ENCODE results near the gene SLC4A5. TPM values are rescaled to one million over a fixed set of nuclear protein-coding genes. Genes with fewer than 3 reads are reported as not detected.

Gene SLC4A5
- polyA plus RNA-seq, 2 of the 4 experiments (the other 2 are of a cell fraction) = 0.50 to 1.1 TPM

DNA sequence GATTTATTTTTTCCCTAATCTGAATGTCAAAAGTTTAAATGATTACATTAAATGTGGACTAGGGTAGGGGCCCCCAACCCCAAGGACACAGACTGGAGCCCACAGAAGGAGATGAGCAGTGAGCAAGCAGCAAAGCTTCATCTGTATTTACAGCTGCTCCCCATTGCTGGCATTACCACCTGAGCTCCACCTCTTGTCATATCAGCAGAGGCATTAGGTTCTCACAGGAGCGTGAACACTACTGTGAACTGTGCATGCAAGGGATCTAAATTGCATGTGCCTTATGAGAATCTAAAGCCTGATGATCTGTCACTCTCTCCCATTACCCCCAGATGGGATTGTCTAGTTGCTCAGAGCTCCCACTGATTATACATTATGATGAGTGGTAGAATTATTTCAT lies 168.3 kb downstream of the SLC4A5 start:
- no peak overlapping the region for H3K4me3 ChIP-seq
- no peak for DNase-seq (ENCODE audit: low read depth in 1 of 2, low spot score in 1 of 2)
- TF ChIP-seq HEYL (CRISPR knock-in tag; IDR thresholded peaks at IDR 0.05) (no peak), RNF2 (IDR thresholded peaks at IDR 0.05; ENCODE audit: borderline replicate concordance, low read depth) (no peak), GATA3 (IDR thresholded peaks at IDR 0.05; ENCODE audit: borderline replicate concordance) (no peak), EHF (CRISPR knock-in tag; IDR thresholded peaks at IDR 0.05) (no peak), ZSCAN20 (CRISPR knock-in tag; IDR thresholded peaks at IDR 0.05) (no peak), HES2 (IDR thresholded peaks at IDR 0.05) (no peak), KDM5A (IDR thresholded peaks at IDR 0.05) (no peak), ZFP36 (IDR thresholded peaks at IDR 0.05; ENCODE audit: borderline replicate concordance, partially characterized antibody) (no peak), POLR2AphosphoS2 (conservative IDR thresholded peaks at IDR 0.05; ENCODE audit: low read length) (no peak), HOXB5 (CRISPR knock-in tag; IDR thresholded peaks at IDR 0.05) (no peak), CHD2 (IDR thresholded peaks at IDR 0.05; ENCODE audit: low read length, partially characterized antibody) (no peak), HOXB13 (CRISPR knock-in tag; IDR thresholded peaks at IDR 0.05; ENCODE audit: low read depth) (no peak), CEBPB (IDR thresholded peaks at IDR 0.05) (no peak), KDM1A (IDR thresholded peaks at IDR 0.05; ENCODE audit: low read depth) (no peak), CBX2 (IDR thresholded peaks at IDR 0.05; ENCODE audit: borderline replicate concordance, low read depth) (no peak)
- TF ChIP-seq, protein P1, sequence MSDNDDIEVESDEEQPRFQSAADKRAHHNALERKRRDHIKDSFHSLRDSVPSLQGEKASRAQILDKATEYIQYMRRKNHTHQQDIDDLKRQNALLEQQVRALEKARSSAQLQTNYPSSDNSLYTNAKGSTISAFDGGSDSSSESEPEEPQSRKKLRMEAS (IDR thresholded peaks at IDR 0.05) = no peak
- TF ChIP-seq, protein P2, sequence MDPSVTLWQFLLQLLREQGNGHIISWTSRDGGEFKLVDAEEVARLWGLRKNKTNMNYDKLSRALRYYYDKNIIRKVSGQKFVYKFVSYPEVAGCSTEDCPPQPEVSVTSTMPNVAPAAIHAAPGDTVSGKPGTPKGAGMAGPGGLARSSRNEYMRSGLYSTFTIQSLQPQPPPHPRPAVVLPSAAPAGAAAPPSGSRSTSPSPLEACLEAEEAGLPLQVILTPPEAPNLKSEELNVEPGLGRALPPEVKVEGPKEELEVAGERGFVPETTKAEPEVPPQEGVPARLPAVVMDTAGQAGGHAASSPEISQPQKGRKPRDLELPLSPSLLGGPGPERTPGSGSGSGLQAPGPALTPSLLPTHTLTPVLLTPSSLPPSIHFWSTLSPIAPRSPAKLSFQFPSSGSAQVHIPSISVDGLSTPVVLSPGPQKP (IDR thresholded peaks at IDR 0.05; ENCODE audit: low read depth, low read length) = no peak
- H3K27ac ChIP-seq = no peak overlapping the region
- no peak for FAIRE-seq
- no peak for ATAC-seq
- H3K4me1 ChIP-seq = peaks cover 12% of the 10 kb centered on the region; the same call in 2 of the 3 replicates
- POLR2A ChIA-PET = no interaction called here
- WGBS (ENCODE audit: missing lambda C conversion rate) = 95% methylated on average over 1 of the region's 1 CpG
- H3K4me2 ChIP-seq = no peak overlapping the region
- H3K9me3 ChIP-seq = no peaks in the 10 kb centered on the region
- CTCF ChIA-PET = interaction anchor here (1.1 kb wide), 1 partner anchor 18 kb away, joined by 4 read pairs; no protein-coding TSS in a partner anchor

GRCh38 chr2:74168739-74169138 lies 174.5 kb downstream of the SLC4A5 start:
- H3K4me2 ChIP-seq = no peak overlapping the region
- ChIA-PET CTCF (interaction anchor here (1.0 to 12.4 kb wide), 4 partner anchors 10 to 166 kb away, joined by 3 to 100 read pairs (median 16); partner anchors contain the start of genes BOLA3 and MOB1A), POLR2A (no interaction called here)
- no peaks in the 10 kb centered on the region for H3K4me1 ChIP-seq
- TF ChIP-seq, protein P3, sequence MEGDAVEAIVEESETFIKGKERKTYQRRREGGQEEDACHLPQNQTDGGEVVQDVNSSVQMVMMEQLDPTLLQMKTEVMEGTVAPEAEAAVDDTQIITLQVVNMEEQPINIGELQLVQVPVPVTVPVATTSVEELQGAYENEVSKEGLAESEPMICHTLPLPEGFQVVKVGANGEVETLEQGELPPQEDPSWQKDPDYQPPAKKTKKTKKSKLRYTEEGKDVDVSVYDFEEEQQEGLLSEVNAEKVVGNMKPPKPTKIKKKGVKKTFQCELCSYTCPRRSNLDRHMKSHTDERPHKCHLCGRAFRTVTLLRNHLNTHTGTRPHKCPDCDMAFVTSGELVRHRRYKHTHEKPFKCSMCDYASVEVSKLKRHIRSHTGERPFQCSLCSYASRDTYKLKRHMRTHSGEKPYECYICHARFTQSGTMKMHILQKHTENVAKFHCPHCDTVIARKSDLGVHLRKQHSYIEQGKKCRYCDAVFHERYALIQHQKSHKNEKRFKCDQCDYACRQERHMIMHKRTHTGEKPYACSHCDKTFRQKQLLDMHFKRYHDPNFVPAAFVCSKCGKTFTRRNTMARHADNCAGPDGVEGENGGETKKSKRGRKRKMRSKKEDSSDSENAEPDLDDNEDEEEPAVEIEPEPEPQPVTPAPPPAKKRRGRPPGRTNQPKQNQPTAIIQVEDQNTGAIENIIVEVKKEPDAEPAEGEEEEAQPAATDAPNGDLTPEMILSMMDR (IDR thresholded peaks at IDR 0.05) = no peak
- H3K27ac ChIP-seq = no peak overlapping the region
- peaks cover 2% of the 10 kb centered on the region; the same call in 1 of the 3 replicates for H3K9me3 ChIP-seq
- H3K4me3 ChIP-seq = no peak overlapping the region
- WGBS (ENCODE audit: missing lambda C conversion rate) = 87% methylated on average over 2 of the region's 2 CpGs
- no peak for ATAC-seq
- FAIRE-seq = no peak
- no peak for DNase-seq (ENCODE audit: low read depth in 1 of 2, low spot score in 1 of 2)

Small RNA genes within 50 kb of the gene (small RNA-seq; reads per million reads assigned to genes)
- gene RNU6-542P (0 reads per million in 6 experiments), gene TAF13P2 (0 reads per million in 6 experiments)

Other genes starting within 250 kb of the SLC4A5 start
- 93.9 and 136 TPM in 2 replicates for gene BOLA3, start 195.5 kb downstream of the SLC4A5 start, polyA plus RNA-seq (2011; rRNA removed)
- gene BOLA3, start 195.5 kb downstream of the SLC4A5 start, polyA plus RNA-seq (2017; fragmentation: RNase III; extraction: RNeasy Plus Mini Kit Qiagen cat#74134 plus additional on column Dnase treatment) = 125 to 145 TPM (median 139 TPM) in 3 replicates
- 108 and 118 TPM in 2 replicates for gene MOB1A, start 164.5 kb downstream of the SLC4A5 start, polyA plus RNA-seq (2011; rRNA removed)
- 65.5 to 72.6 TPM (median 71.8 TPM) in 3 replicates for gene MOB1A, start 164.5 kb downstream of the SLC4A5 start, polyA plus RNA-seq (2017; fragmentation: RNase III; extraction: RNeasy Plus Mini Kit Qiagen cat#74134 plus additional on column Dnase treatment)
- gene MTHFD2, start 144.8 kb downstream of the SLC4A5 start, polyA plus RNA-seq (2011; rRNA removed) = 429 and 608 TPM in 2 replicates
- gene MTHFD2, start 144.8 kb downstream of the SLC4A5 start, polyA plus RNA-seq (2017; fragmentation: RNase III; extraction: RNeasy Plus Mini Kit Qiagen cat#74134 plus additional on column Dnase treatment) = 149 to 188 TPM (median 153 TPM) in 3 replicates
- gene DCTN1, start 36.9 kb upstream of the SLC4A5 start, polyA plus RNA-seq (2011; rRNA removed) = 95.1 and 99.1 TPM in 2 replicates
- 104 to 107 TPM (median 106 TPM) in 3 replicates for gene DCTN1, start 36.9 kb upstream of the SLC4A5 start, polyA plus RNA-seq (2017; fragmentation: RNase III; extraction: RNeasy Plus Mini Kit Qiagen cat#74134 plus additional on column Dnase treatment)
- gene C2orf81, start 78.2 kb upstream of the SLC4A5 start, polyA plus RNA-seq (2011; rRNA removed) = 0.88 and 1.6 TPM in 2 replicates
- gene C2orf81, start 78.2 kb upstream of the SLC4A5 start, polyA plus RNA-seq (2017; fragmentation: RNase III; extraction: RNeasy Plus Mini Kit Qiagen cat#74134 plus additional on column Dnase treatment) = 1.9 to 2.4 TPM (median 2.0 TPM) in 3 replicates
- gene WDR54, start 78.3 kb upstream of the SLC4A5 start, polyA plus RNA-seq (2011; rRNA removed) = 47.4 and 59.1 TPM in 2 replicates
- gene WDR54, start 78.3 kb upstream of the SLC4A5 start, polyA plus RNA-seq (2017; fragmentation: RNase III; extraction: RNeasy Plus Mini Kit Qiagen cat#74134 plus additional on column Dnase treatment) = 59.4 to 68.5 TPM (median 62.5 TPM) in 3 replicates
- 15.1 and 15.9 TPM in 2 replicates for gene RTKN, start 98.5 kb upstream of the SLC4A5 start, polyA plus RNA-seq (2011; rRNA removed)
- gene RTKN, start 98.5 kb upstream of the SLC4A5 start, polyA plus RNA-seq (2017; fragmentation: RNase III; extraction: RNeasy Plus Mini Kit Qiagen cat#74134 plus additional on column Dnase treatment) = 15.6 to 21.2 TPM (median 20.1 TPM) in 3 replicates
- gene INO80B, start 111.7 kb upstream of the SLC4A5 start, polyA plus RNA-seq (2011; rRNA removed) = 15.5 and 19.9 TPM in 2 replicates
- 66.8 to 74.6 TPM (median 74.3 TPM) in 3 replicates for gene INO80B, start 111.7 kb upstream of the SLC4A5 start, polyA plus RNA-seq (2017; fragmentation: RNase III; extraction: RNeasy Plus Mini Kit Qiagen cat#74134 plus additional on column Dnase treatment)
- 62.6 and 86.3 TPM in 2 replicates for gene WBP1, start 115.0 kb upstream of the SLC4A5 start, polyA plus RNA-seq (2011; rRNA removed)
- 49.1 to 67.0 TPM (median 59.0 TPM) in 3 replicates for gene WBP1, start 115.0 kb upstream of the SLC4A5 start, polyA plus RNA-seq (2017; fragmentation: RNase III; extraction: RNeasy Plus Mini Kit Qiagen cat#74134 plus additional on column Dnase treatment)
- 35.3 and 42.0 TPM in 2 replicates for gene MOGS, start 122.0 kb upstream of the SLC4A5 start, polyA plus RNA-seq (2011; rRNA removed)
- 30.6 to 34.5 TPM (median 34.1 TPM) in 3 replicates for gene MOGS, start 122.0 kb upstream of the SLC4A5 start, polyA plus RNA-seq (2017; fragmentation: RNase III; extraction: RNeasy Plus Mini Kit Qiagen cat#74134 plus additional on column Dnase treatment)
- 49.9 and 68.8 TPM in 2 replicates for gene MRPL53, start 129.3 kb upstream of the SLC4A5 start, polyA plus RNA-seq (2011; rRNA removed)
- gene MRPL53, start 129.3 kb upstream of the SLC4A5 start, polyA plus RNA-seq (2017; fragmentation: RNase III; extraction: RNeasy Plus Mini Kit Qiagen cat#74134 plus additional on column Dnase treatment) = 216 to 229 TPM (median 221 TPM) in 3 replicates
- gene CCDC142, start 139.6 kb upstream of the SLC4A5 start, polyA plus RNA-seq (2011; rRNA removed) = 6.8 and 8.9 TPM in 2 replicates
- 11.9 to 16.4 TPM (median 12.8 TPM) in 3 replicates for gene CCDC142, start 139.6 kb upstream of the SLC4A5 start, polyA plus RNA-seq (2017; fragmentation: RNase III; extraction: RNeasy Plus Mini Kit Qiagen cat#74134 plus additional on column Dnase treatment)
- gene TTC31, start 139.7 kb upstream of the SLC4A5 start, polyA plus RNA-seq (2011; rRNA removed) = 29.6 and 32.4 TPM in 2 replicates
- 25.4 to 26.2 TPM (median 25.7 TPM) in 3 replicates for gene TTC31, start 139.7 kb upstream of the SLC4A5 start, polyA plus RNA-seq (2017; fragmentation: RNase III; extraction: RNeasy Plus Mini Kit Qiagen cat#74134 plus additional on column Dnase treatment)
- 0.84 and 1.0 TPM in 2 replicates for gene LBX2, start 156.2 kb upstream of the SLC4A5 start, polyA plus RNA-seq (2011; rRNA removed)
- 2.0 to 2.4 TPM (median 2.1 TPM) in 3 replicates for gene LBX2, start 156.2 kb upstream of the SLC4A5 start, polyA plus RNA-seq (2017; fragmentation: RNase III; extraction: RNeasy Plus Mini Kit Qiagen cat#74134 plus additional on column Dnase treatment)
- 53.6 and 55.3 TPM in 2 replicates for gene PCGF1, start 164.3 kb upstream of the SLC4A5 start, polyA plus RNA-seq (2011; rRNA removed)
- gene PCGF1, start 164.3 kb upstream of the SLC4A5 start, polyA plus RNA-seq (2017; fragmentation: RNase III; extraction: RNeasy Plus Mini Kit Qiagen cat#74134 plus additional on column Dnase treatment) = 32.2 to 38.1 TPM (median 32.8 TPM) in 3 replicates
- 0.05 TPM in 1 of 2 replicates, not detected in the other for gene TLX2, start 171.0 kb upstream of the SLC4A5 start, polyA plus RNA-seq (2011; rRNA removed)
- gene TLX2, start 171.0 kb upstream of the SLC4A5 start, polyA plus RNA-seq (2017; fragmentation: RNase III; extraction: RNeasy Plus Mini Kit Qiagen cat#74134 plus additional on column Dnase treatment) = 0.37 to 0.58 TPM (median 0.39 TPM) in 3 replicates
- gene DQX1, start 182.8 kb upstream of the SLC4A5 start, polyA plus RNA-seq (2011; rRNA removed) = 0.39 and 0.42 TPM in 2 replicates
- 0.09 to 0.21 TPM (median 0.15 TPM) in 3 replicates for gene DQX1, start 182.8 kb upstream of the SLC4A5 start, polyA plus RNA-seq (2017; fragmentation: RNase III; extraction: RNeasy Plus Mini Kit Qiagen cat#74134 plus additional on column Dnase treatment)
- 129 and 181 TPM in 2 replicates for gene AUP1, start 186.3 kb upstream of the SLC4A5 start, polyA plus RNA-seq (2011; rRNA removed)
- 160 to 164 TPM (median 163 TPM) in 3 replicates for gene AUP1, start 186.3 kb upstream of the SLC4A5 start, polyA plus RNA-seq (2017; fragmentation: RNase III; extraction: RNeasy Plus Mini Kit Qiagen cat#74134 plus additional on column Dnase treatment)
- 28.7 and 33.7 TPM in 2 replicates for gene HTRA2, start 186.5 kb upstream of the SLC4A5 start, polyA plus RNA-seq (2011; rRNA removed)
- 33.6 to 36.5 TPM (median 34.0 TPM) in 3 replicates for gene HTRA2, start 186.5 kb upstream of the SLC4A5 start, polyA plus RNA-seq (2017; fragmentation: RNase III; extraction: RNeasy Plus Mini Kit Qiagen cat#74134 plus additional on column Dnase treatment)
- gene LOXL3, start 210.5 kb upstream of the SLC4A5 start, polyA plus RNA-seq (2011; rRNA removed) = 0.30 and 0.40 TPM in 2 replicates
- gene LOXL3, start 210.5 kb upstream of the SLC4A5 start, polyA plus RNA-seq (2017; fragmentation: RNase III; extraction: RNeasy Plus Mini Kit Qiagen cat#74134 plus additional on column Dnase treatment) = 0.27 to 0.53 TPM (median 0.31 TPM) in 3 replicates
- gene DOK1, start 211.3 kb upstream of the SLC4A5 start, polyA plus RNA-seq (2011; rRNA removed) = 3.7 and 4.0 TPM in 2 replicates
- 3.2 to 5.1 TPM (median 5.0 TPM) in 3 replicates for gene DOK1, start 211.3 kb upstream of the SLC4A5 start, polyA plus RNA-seq (2017; fragmentation: RNase III; extraction: RNeasy Plus Mini Kit Qiagen cat#74134 plus additional on column Dnase treatment)

Data from A549 (cell line).